ENCODE measurements around the gene ARRDC3. TPM values are rescaled to one million over a fixed set of nuclear protein-coding genes. Genes with fewer than 3 reads are reported as not detected.
"Not testable (repeated sequence)": the region's sequence is repeated elsewhere in the genome, so short reads cannot be mapped to it uniquely, and the experiment has no call there.

Gene ARRDC3
- polyA plus RNA-seq, 3 donors: 144 to 174 (median 145) TPM

DNA sequence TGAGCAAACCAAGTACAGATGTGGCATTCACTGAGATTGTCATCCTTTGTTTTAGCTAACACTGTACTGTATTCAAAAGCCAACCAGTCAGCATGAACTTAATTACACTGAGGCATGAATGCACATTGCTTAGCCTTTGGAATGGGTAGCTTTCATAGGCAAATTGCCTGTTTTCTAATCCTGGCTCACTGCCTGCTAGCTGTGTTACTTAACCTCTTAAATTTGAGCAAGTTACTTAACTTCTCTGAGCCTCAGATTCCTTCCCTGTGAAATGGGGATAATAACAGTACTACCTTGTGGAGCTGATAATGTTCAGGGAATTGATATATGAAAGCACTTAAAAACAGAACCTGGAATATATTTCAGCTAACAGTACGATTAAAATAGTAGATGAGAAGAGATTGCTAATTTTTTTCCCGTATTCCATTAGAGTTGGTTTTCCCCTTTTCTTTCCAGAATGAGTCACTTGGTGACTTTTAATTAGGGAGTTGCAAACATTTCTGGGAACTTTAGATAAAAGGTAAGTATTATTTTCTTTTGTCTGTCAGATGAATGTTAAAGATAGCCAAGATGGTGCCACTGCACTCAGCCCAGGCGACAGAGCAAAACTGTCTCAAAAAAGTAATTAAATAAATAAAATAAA is 43.9 kb downstream of the ARRDC3 start:
- DNase-seq (ENCODE audit: extremely low read depth in 1 of 11, low read depth in 9 of 11, low spot score in 4 of 11): no peak

DNA sequence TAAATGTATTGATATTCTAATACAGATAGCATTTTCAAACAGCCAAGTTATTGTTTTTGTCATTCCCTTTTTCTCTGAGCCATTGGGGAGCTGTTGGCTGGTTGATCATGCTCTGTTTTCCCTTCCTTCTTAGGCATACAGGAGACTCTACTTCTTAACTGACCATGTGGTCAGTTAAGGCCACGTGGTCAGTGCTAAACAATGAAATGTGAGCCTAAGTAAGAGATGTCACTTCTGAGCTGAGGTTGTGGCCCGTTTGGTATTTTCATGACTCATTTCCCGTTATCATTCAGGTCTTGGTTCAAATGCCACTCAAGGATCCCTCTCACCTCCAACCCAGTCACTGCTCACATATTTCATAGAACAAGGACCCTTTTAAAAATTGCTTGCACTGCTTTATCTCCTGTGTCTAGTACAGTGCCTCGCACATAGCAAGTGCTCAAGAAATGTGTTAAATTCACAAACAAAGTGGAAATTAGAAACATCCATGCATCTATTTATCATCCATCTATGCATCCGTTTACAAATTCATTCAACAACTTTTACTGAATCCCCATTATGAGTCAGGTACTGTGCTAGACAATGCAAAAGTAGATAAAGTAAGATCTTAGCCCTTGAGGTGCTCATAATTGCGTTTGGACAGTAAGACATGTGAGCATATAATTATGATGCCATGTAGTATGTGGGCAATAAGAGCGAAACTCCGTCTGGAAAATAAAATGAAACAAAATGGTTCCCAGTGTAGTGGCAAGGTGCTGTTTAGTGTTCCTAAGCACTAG is 50.7 kb downstream of the ARRDC3 start:
- DNase-seq (ENCODE audit: extremely low read depth in 1 of 11, low read depth in 9 of 11, low spot score in 4 of 11): no peak

DNA sequence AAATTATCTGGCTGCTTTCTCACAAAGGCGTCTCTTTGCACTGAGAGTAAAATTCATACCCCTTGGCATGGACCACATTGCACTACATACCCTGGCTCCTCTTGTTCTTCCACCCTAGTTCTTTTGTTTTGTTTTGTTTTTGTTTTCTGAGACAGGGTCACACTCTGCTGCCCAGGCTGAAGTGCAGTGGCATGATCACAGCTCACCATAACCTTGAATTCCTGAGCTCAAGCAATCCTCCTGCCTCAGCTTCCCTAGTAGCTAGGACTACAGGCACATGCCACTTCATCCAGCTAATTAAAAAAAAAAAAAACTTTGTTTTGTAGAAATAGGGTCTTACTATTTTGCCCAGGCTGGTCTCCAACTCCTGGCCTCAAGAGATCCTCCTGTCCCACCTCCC is 51.4 kb downstream of the ARRDC3 start:
- DNase-seq (ENCODE audit: extremely low read depth in 1 of 11, low read depth in 9 of 11, low spot score in 4 of 11): no peak

DNA sequence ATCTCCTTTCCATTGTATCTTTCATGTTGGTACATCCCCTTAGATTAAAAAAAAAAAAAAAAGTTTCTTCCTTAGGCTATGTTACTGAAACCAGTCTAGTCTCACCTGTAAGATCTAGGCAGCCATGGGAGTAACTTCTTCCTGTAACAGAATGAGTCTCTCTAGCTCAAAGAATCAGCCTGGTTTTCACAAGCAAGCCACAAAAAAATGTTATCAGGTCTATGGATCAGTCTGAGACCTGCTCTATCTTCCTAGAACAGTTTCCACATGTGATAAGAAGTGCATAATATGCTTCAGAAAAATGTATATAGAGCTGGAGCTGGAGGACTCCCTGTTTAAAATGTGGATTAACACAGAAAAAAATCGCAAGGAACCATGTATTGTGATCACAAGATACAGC is 53.8 kb downstream of the ARRDC3 start:
- no peak for DNase-seq (ENCODE audit: extremely low read depth in 1 of 11, low read depth in 9 of 11, low spot score in 4 of 11)

DNA sequence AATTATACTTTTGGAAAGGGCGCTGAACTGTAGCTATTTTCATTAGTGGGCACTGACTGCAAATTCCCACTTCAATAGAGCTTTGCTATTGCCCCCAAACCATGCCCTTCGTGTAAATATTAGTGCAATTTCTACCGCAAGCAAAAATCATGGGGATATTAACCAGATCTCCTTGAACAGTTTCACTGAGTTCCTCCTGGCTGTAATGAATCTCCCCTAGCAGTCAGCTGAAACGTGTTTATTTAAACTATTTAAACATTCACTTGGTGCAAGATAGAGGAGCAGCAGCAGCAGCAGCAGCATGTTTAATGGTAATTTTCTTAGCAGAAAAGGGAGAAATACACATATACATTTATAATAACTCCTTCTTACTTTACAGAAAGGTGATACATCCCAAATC is 54.4 kb downstream of the ARRDC3 start:
- no peak for DNase-seq (ENCODE audit: extremely low read depth in 1 of 11, low read depth in 9 of 11, low spot score in 4 of 11)

DNA sequence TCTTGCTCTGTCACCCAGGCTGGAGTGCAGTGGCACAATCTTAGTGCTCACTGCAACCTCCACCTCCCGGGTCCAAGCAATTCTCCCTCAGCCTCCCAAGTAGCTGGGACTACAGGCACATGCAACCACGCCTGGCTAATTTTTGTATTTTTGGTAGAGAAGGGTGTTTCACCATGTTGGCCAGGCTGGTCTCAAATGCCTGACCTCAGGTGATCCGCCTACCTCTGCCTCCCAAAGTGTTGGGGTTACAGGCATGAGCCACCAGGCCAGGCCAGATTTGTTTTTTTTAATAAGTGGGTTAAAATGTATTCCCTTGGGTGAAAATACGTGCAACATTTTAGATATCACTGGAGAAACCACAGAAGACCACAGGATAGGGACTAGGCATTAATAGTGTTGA is 60.1 kb downstream of the ARRDC3 start:
- DNase-seq (ENCODE audit: extremely low read depth in 1 of 11, low read depth in 9 of 11, low spot score in 4 of 11): not testable (repeated sequence)

DNA sequence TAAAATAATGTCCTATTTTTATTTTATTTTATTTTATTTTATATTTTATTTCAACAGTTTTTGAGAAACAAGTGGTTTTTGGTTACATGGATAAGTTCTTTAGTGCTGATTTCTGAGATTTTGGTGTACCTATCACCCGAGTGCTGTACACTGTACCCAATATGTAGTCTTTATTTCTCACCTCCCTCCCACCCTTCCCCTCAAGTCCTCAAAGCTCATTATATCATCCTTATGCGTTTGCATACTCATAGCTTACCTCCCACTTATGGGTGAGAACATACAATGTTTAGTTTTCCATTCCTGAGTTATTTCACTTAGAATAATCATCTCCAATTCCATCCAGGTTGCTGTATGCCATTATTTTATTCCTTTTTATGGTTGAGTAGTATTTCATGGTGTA is 63.5 kb downstream of the ARRDC3 start:
- DNase-seq (ENCODE audit: extremely low read depth in 1 of 11, low read depth in 9 of 11, low spot score in 4 of 11): no peak

DNA sequence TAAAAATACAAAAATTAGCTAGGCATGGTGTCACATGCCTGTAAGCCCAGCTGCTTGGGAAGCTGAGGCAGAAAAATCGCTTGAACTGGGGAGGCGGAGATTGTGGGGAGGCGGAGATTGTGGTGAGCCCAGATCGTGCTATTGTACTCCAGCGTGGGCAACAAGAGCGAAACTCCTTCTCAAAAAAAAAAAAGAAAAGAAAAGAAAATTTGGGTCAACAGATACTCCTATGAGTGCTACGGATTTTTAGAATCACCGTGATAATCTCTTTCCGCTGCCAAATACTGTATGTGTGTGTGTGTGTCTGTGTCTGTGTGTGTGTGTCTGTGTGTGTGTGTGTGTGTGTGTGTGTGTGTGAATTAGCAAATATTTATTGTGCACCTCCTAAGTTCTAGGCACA is 64.4 kb downstream of the ARRDC3 start:
- no peak for DNase-seq (ENCODE audit: extremely low read depth in 1 of 11, low read depth in 9 of 11, low spot score in 4 of 11)
